SK-N-SH treated with all-trans-retinoic acid at 6 μM for 48 hours (cell line): ENCODE measurements around the gene OSER1.

Experiments used
- BACH2 ChIP-seq: fragments of 250-450 bp; sonication (Bioruptor Pico); IDR thresholded peaks from 2 replicates; pipeline ENCODE4 v1.9.0; 2021; ENCODE audit warnings: mild to moderate bottlenecking, borderline replicate concordance
- GLIS3 ChIP-seq: fragments of 250-450 bp; sonication (Bioruptor Pico); IDR thresholded peaks from 2 replicates; pipeline ENCODE4 v1.5.0; 2020; ENCODE audit warnings: mild to moderate bottlenecking, moderate library complexity
- OSR1 ChIP-seq: fragments of 250-450 bp; sonication (Bioruptor Pico); IDR thresholded peaks from 2 replicates; pipeline ENCODE4 v1.8.0; 2022; ENCODE audit warnings: moderate library complexity, mild to moderate bottlenecking, inconsistent platforms
- RARB ChIP-seq: fragments of 250-450 bp; sonication (Bioruptor Pico); IDR thresholded peaks from 2 replicates; pipeline ENCODE4 v1.8.0; 2021; ENCODE audit warnings: mild to moderate bottlenecking, moderate library complexity
- TCF4 ChIP-seq: fragments of 250-450 bp; sonication (Bioruptor Pico); IDR thresholded peaks from 2 replicates; pipeline ENCODE4 v1.8.0; 2021; ENCODE audit warnings: mild to moderate bottlenecking, moderate library complexity, borderline replicate concordance
- ZFP3 ChIP-seq: fragments of 250-450 bp; sonication (Bioruptor Pico); IDR thresholded peaks from 2 replicates; pipeline ENCODE4 v1.5.0; 2020; ENCODE audit warnings: mild to moderate bottlenecking, moderate library complexity
- ZFP30 ChIP-seq: fragments of 450-650 bp; formaldehyde crosslinking; IDR thresholded peaks from 2 replicates; pipeline ENCODE4 v1.5.0; 2022; ENCODE audit warnings: mild to moderate bottlenecking, moderate library complexity
- ZNF70 ChIP-seq: fragments of 450-650 bp; formaldehyde crosslinking; IDR thresholded peaks from 2 replicates; pipeline ENCODE4 v1.5.0; 2020; ENCODE audit warnings: mild to moderate bottlenecking, moderate library complexity
- TF ChIP-seq, protein P1 (sequence below): fragments of 250-450 bp; sonication (Bioruptor Pico); IDR thresholded peaks from 2 replicates; pipeline ENCODE4 v1.5.1; 2020; ENCODE audit warnings: low read depth, mild to moderate bottlenecking, moderate library complexity
- TF ChIP-seq, protein P2 (sequence below): fragments of 250-450 bp; sonication (Bioruptor Pico); IDR thresholded peaks from 2 replicates; pipeline ENCODE4 v1.8.0; 2021; ENCODE audit warnings: low read depth, mild to moderate bottlenecking, moderate library complexity, borderline replicate concordance
- TF ChIP-seq, protein P3 (sequence below): fragments of 250-450 bp; sonication (Bioruptor Pico); IDR thresholded peaks from 2 replicates; pipeline ENCODE4 v1.5.1; 2021; ENCODE audit warnings: mild to moderate bottlenecking, moderate library complexity
- TF ChIP-seq, protein P4 (sequence below): fragments of 250-450 bp; sonication (Bioruptor Pico); IDR thresholded peaks from 2 replicates; pipeline ENCODE4 v1.8.0; 2020; ENCODE audit warnings: mild to moderate bottlenecking, moderate library complexity, borderline replicate concordance
- TF ChIP-seq, protein P5 (sequence below): fragments of 250-450 bp; sonication (Bioruptor Pico); IDR thresholded peaks from 2 replicates; pipeline ENCODE4 v1.5.0; 2020; ENCODE audit warnings: mild to moderate bottlenecking, moderate library complexity

DNA sequence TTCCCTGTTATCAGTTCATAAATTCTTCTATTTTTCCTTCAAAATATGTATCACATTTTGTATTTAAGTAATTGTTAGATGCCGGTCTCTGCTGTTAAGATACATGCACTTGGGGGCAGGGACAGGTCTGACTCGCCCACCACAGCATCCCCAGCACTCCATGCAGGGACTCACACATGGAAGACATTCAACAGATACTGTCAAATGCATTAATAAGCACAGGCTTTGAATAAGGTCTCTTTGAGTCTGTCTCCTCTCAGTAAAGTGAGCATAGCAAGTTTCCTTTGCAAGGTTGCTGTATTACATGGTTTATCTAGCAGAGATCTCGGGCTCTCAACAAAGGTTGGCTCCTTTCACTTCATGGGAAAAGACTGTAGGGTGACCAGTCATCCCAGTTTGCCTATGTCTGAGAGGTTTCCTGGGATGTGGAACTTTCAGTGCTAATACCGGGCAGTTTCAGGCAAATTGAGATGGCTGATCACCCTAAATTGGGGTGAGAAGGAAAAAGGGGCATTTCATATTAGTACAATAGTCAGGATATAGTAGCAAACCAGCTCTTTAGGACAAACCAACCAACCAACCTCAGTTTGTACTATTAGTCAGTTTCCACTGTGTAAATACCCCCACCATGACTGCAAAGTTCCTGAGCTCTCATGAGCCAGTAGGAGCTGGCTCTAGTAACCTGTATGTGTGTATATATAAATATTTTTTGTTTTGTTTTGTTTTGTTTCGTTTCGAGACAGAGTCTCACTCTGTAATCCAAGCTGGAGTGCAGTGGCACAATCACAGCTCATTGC is 38.6 kb downstream of the OSER1 start:
- TF ChIP-seq ZFP3 (CRISPR knock-in tag) (no peak), ZNF70 (CRISPR knock-in tag) (no peak), ZFP30 (CRISPR knock-in tag) (no peak), TCF4 (no peak), RARB (CRISPR knock-in tag) (no peak), GLIS3 (no peak), BACH2 (no peak), OSR1 (CRISPR knock-in tag) (no peak)
- TF ChIP-seq, protein P1, sequence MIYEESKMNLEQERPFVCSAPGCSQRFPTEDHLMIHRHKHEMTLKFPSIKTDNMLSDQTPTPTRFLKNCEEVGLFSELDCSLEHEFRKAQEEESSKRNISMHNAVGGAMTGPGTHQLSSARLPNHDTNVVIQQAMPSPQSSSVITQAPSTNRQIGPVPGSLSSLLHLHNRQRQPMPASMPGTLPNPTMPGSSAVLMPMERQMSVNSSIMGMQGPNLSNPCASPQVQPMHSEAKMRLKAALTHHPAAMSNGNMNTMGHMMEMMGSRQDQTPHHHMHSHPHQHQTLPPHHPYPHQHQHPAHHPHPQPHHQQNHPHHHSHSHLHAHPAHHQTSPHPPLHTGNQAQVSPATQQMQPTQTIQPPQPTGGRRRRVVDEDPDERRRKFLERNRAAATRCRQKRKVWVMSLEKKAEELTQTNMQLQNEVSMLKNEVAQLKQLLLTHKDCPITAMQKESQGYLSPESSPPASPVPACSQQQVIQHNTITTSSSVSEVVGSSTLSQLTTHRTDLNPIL (CRISPR knock-in tag): no peak
- TF ChIP-seq, protein P2, sequence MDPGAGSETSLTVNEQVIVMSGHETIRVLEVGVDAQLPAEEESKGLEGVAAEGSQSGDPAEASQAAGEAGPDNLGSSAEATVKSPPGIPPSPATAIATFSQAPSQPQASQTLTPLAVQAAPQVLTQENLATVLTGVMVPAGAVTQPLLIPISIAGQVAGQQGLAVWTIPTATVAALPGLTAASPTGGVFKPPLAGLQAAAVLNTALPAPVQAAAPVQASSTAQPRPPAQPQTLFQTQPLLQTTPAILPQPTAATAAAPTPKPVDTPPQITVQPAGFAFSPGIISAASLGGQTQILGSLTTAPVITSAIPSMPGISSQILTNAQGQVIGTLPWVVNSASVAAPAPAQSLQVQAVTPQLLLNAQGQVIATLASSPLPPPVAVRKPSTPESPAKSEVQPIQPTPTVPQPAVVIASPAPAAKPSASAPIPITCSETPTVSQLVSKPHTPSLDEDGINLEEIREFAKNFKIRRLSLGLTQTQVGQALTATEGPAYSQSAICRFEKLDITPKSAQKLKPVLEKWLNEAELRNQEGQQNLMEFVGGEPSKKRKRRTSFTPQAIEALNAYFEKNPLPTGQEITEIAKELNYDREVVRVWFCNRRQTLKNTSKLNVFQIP: no peak
- TF ChIP-seq, protein P3, sequence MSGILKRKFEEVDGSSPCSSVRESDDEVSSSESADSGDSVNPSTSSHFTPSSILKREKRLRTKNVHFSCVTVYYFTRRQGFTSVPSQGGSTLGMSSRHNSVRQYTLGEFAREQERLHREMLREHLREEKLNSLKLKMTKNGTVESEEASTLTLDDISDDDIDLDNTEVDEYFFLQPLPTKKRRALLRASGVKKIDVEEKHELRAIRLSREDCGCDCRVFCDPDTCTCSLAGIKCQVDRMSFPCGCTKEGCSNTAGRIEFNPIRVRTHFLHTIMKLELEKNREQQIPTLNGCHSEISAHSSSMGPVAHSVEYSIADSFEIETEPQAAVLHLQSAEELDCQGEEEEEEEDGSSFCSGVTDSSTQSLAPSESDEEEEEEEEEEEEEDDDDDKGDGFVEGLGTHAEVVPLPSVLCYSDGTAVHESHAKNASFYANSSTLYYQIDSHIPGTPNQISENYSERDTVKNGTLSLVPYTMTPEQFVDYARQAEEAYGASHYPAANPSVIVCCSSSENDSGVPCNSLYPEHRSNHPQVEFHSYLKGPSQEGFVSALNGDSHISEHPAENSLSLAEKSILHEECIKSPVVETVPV: no peak
- TF ChIP-seq, protein P4, sequence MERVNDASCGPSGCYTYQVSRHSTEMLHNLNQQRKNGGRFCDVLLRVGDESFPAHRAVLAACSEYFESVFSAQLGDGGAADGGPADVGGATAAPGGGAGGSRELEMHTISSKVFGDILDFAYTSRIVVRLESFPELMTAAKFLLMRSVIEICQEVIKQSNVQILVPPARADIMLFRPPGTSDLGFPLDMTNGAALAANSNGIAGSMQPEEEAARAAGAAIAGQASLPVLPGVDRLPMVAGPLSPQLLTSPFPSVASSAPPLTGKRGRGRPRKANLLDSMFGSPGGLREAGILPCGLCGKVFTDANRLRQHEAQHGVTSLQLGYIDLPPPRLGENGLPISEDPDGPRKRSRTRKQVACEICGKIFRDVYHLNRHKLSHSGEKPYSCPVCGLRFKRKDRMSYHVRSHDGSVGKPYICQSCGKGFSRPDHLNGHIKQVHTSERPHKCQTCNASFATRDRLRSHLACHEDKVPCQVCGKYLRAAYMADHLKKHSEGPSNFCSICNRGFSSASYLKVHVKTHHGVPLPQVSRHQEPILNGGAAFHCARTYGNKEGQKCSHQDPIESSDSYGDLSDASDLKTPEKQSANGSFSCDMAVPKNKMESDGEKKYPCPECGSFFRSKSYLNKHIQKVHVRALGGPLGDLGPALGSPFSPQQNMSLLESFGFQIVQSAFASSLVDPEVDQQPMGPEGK (CRISPR knock-in tag): no peak
- TF ChIP-seq, protein P5, sequence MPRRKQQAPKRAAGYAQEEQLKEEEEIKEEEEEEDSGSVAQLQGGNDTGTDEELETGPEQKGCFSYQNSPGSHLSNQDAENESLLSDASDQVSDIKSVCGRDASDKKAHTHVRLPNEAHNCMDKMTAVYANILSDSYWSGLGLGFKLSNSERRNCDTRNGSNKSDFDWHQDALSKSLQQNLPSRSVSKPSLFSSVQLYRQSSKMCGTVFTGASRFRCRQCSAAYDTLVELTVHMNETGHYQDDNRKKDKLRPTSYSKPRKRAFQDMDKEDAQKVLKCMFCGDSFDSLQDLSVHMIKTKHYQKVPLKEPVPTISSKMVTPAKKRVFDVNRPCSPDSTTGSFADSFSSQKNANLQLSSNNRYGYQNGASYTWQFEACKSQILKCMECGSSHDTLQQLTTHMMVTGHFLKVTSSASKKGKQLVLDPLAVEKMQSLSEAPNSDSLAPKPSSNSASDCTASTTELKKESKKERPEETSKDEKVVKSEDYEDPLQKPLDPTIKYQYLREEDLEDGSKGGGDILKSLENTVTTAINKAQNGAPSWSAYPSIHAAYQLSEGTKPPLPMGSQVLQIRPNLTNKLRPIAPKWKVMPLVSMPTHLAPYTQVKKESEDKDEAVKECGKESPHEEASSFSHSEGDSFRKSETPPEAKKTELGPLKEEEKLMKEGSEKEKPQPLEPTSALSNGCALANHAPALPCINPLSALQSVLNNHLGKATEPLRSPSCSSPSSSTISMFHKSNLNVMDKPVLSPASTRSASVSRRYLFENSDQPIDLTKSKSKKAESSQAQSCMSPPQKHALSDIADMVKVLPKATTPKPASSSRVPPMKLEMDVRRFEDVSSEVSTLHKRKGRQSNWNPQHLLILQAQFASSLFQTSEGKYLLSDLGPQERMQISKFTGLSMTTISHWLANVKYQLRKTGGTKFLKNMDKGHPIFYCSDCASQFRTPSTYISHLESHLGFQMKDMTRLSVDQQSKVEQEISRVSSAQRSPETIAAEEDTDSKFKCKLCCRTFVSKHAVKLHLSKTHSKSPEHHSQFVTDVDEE (CRISPR knock-in tag): no peak
